HepG2 (cell line): Measurements from ENCODE around the gene SLIT3. TPM values are rescaled to one million over a fixed set of nuclear protein-coding genes. Genes with fewer than 3 reads are reported as not detected.

Experiments
- ARNT2 ChIP-seq: sonication (generic); formaldehyde crosslinking; IDR thresholded peaks from 2 replicates; pipeline ENCODE4 v1.8.0; 2022; ENCODE audit warnings: mild to moderate bottlenecking, low read depth, missing genetic modification reagents, moderate library complexity
- ATF7 ChIP-seq, 2 experiments: fragments of 450-650 bp in 1 of 2; sonication (generic) in 1 of 2; formaldehyde crosslinking in 1 of 2; IDR thresholded peaks; 2 replicates each; pipeline versions ENCODE4 v1.4.0 to v1.6.1; 2016 to 2020; ENCODE audit warnings: antibody characterized with exemption in 1 of 2, mild to moderate bottlenecking in 1 of 2, missing genetic modification reagents in 1 of 2
- DBP ChIP-seq: sonication (generic); formaldehyde crosslinking; IDR thresholded peaks from 2 replicates; pipeline ENCODE4 v1.4.0; 2020; ENCODE audit warnings: missing genetic modification reagents; ENCODE audit errors: not compliant biosample characterization
- HMGA1 ChIP-seq: sonication (generic); formaldehyde crosslinking; conservative IDR thresholded peaks from 2 replicates; pipeline ENCODE4 v1.4.0; 2020; ENCODE audit warnings: missing genetic modification reagents
- IKZF4 ChIP-seq: sonication (generic); formaldehyde crosslinking; IDR thresholded peaks from 2 replicates; pipeline ENCODE4 v1.5.1; 2020; ENCODE audit warnings: borderline replicate concordance, mild to moderate bottlenecking, low read depth, missing genetic modification reagents; ENCODE audit errors: not compliant biosample characterization
- KAT7 ChIP-seq: IDR thresholded peaks from 2 replicates; pipeline ENCODE4 v1.6.1; 2018; ENCODE audit warnings: borderline replicate concordance, missing compliant biosample characterization
- KDM5A ChIP-seq: fragments of 200-600 bp; sonication (generic); IDR thresholded peaks from 2 replicates; pipeline ENCODE4 v1.7.0; 2018; ENCODE audit warnings: antibody characterized with exemption, mild to moderate bottlenecking, low read length, borderline replicate concordance
- MZF1 ChIP-seq: sonication (generic); formaldehyde crosslinking; IDR thresholded peaks from 2 replicates; pipeline ENCODE4 v1.8.1; 2023; ENCODE audit warnings: mild to moderate bottlenecking, missing genetic modification reagents, borderline replicate concordance
- NR2F6 ChIP-seq, 2 experiments: IDR thresholded peaks; 2 replicates each; pipeline ENCODE4 v1.6.1; 2016; ENCODE audit warnings: antibody characterized with exemption in 1 of 2, mild to moderate bottlenecking in 1 of 2
- NRL ChIP-seq: sonication (generic); formaldehyde crosslinking; IDR thresholded peaks from 2 replicates; pipeline ENCODE4 v1.5.0; 2020; ENCODE audit warnings: missing genetic modification reagents, mild to moderate bottlenecking, moderate library complexity, borderline replicate concordance
- PBX3 ChIP-seq: sonication (generic); formaldehyde crosslinking; IDR thresholded peaks from 2 replicates; pipeline ENCODE4 v1.8.1; 2023; ENCODE audit warnings: missing genetic modification reagents, inconsistent platforms, borderline replicate concordance
- POGZ ChIP-seq: sonication (generic); formaldehyde crosslinking; IDR thresholded peaks from 2 replicates; pipeline ENCODE4 v1.4.0; 2020; ENCODE audit warnings: mild to moderate bottlenecking, missing genetic modification reagents
- POLR2AphosphoS2 ChIP-seq: IDR thresholded peaks from 2 replicates; pipeline ENCODE4 v1.6.1; 2011; ENCODE audit warnings: low read depth, low read length, improper control_type of control experiment
- SP5 ChIP-seq: IDR thresholded peaks from 2 replicates; pipeline ENCODE4 v1.6.1; 2016; ENCODE audit warnings: low read depth, borderline replicate concordance
- ZBTB3 ChIP-seq: sonication (generic); formaldehyde crosslinking; IDR thresholded peaks from 2 replicates; pipeline ENCODE4 v1.4.0; 2020; ENCODE audit warnings: low read depth, mild to moderate bottlenecking, moderate library complexity, missing genetic modification reagents, borderline replicate concordance
- ZBTB8A ChIP-seq: sonication (generic); formaldehyde crosslinking; IDR thresholded peaks from 2 replicates; pipeline ENCODE4 v1.4.0; 2020; ENCODE audit warnings: mild to moderate bottlenecking, low read depth, missing genetic modification reagents, borderline replicate concordance
- ZFP90 ChIP-seq: sonication (generic); formaldehyde crosslinking; IDR thresholded peaks from 2 replicates; pipeline ENCODE4 v1.8.0; 2022; ENCODE audit warnings: missing genetic modification reagents, mild to moderate bottlenecking, inconsistent platforms, borderline replicate concordance
- ZNF205 ChIP-seq: IDR thresholded peaks from 2 replicates; pipeline ENCODE4 v1.6.1; 2018; ENCODE audit warnings: missing biosample characterization, missing genetic modification reagents
- ZNF543 ChIP-seq: sonication (generic); formaldehyde crosslinking; IDR thresholded peaks from 2 replicates; pipeline ENCODE4 v1.4.0; 2020; ENCODE audit warnings: mild to moderate bottlenecking, missing genetic modification reagents
- ZNF598 ChIP-seq: sonication (generic); formaldehyde crosslinking; IDR thresholded peaks from 2 replicates; pipeline ENCODE4 v1.5.1; 2020; ENCODE audit warnings: mild to moderate bottlenecking, missing genetic modification reagents, borderline replicate concordance
- ZNF605 ChIP-seq: sonication (generic); formaldehyde crosslinking; IDR thresholded peaks from 2 replicates; pipeline ENCODE4 v1.8.0; 2022; ENCODE audit warnings: mild to moderate bottlenecking, missing genetic modification reagents
- ZNF747 ChIP-seq: sonication (generic); formaldehyde crosslinking; IDR thresholded peaks from 2 replicates; pipeline ENCODE4 v1.8.1; 2023; ENCODE audit warnings: missing genetic modification reagents, mild to moderate bottlenecking, borderline replicate concordance
- ZNF790 ChIP-seq: sonication (generic); formaldehyde crosslinking; IDR thresholded peaks from 2 replicates; pipeline ENCODE4 v1.8.0; 2022; ENCODE audit warnings: missing genetic modification reagents, mild to moderate bottlenecking, borderline replicate concordance
- ZSCAN9 ChIP-seq: IDR thresholded peaks from 2 replicates; pipeline ENCODE4 v1.6.1; 2016; ENCODE audit warnings: borderline replicate concordance
- polyA plus RNA-seq, 8 experiments: library from polyadenylated mRNA; depleted of rRNA in 3 of 8; stranded (reverse) in 7 of 8; unstranded in 1 of 8; fragments of >200 nt; fragmentation: Illumina TruSeq in 4 of 8; extraction: Trizol in 4 of 8; gene quantifications; 2 replicates each; pipeline versions ENCODE4 v1.2.1 to v1.2.3, GENCODE V29; 2011 to 2016; ENCODE audit warnings: low read depth in 4 of 8, missing spikeins in 1 of 8, mixed read lengths in 1 of 8; ENCODE audit not compliant: insufficient read depth in 1 of 8
- total RNA-seq, 5 experiments: library from RNA; depleted of rRNA; stranded (reverse); fragments of >200 nt; fragmentation: Illumina TruSeq; extraction: Trizol; gene quantifications; 2 replicates each; pipeline ENCODE4 v1.2.3, GENCODE V29; 2016; ENCODE audit warnings: low read depth in 1 of 5
- TF ChIP-seq, protein P1 (sequence below): sonication (generic); formaldehyde crosslinking; IDR thresholded peaks from 2 replicates; pipeline ENCODE4 v1.5.1; 2020; ENCODE audit warnings: mild to moderate bottlenecking, missing genetic modification reagents, moderate library complexity

Gene SLIT3
- total and polyA plus RNA-seq, 2 of the 13 experiments (the other 11 are each of a cell fraction or from before 2014, with no cell fraction given): not detected

GRCh38 chr5:168624850-168625364 is 676.0 kb downstream of the SLIT3 start (continued):
- TF ChIP-seq KAT7 (CRISPR knock-in tag): peak; percentile 22; the same call in 1 of the 2 replicates
- no peak for TF ChIP-seq ZNF790 (CRISPR knock-in tag)
- TF ChIP-seq NRL (CRISPR knock-in tag): no peak
- peak; percentile 76; the same call in 1 of the 2 replicates for TF ChIP-seq ZFP90 (CRISPR knock-in tag)
- TF ChIP-seq ZNF598: no peak
- peak; percentile 34; the same call in 1 of the 2 replicates for TF ChIP-seq KDM5A
- TF ChIP-seq MZF1 (CRISPR knock-in tag): no peak
- no peak for TF ChIP-seq IKZF4 (CRISPR knock-in tag)
- peak; percentile 41; the same call in 1 of the 2 replicates for TF ChIP-seq ZSCAN9 (CRISPR knock-in tag)
- no peak for TF ChIP-seq SP5 (CRISPR knock-in tag)
- TF ChIP-seq POGZ (CRISPR knock-in tag): peak; percentile 67
- no peak for TF ChIP-seq DBP (CRISPR knock-in tag)
- TF ChIP-seq ZNF747: no peak
- TF ChIP-seq HMGA1 (CRISPR knock-in tag): no peak
- TF ChIP-seq POLR2AphosphoS2: no peak
- TF ChIP-seq NR2F6 (IDR thresholded peaks at IDR 0.05): peak; percentile 85
- peak; percentile 75 for TF ChIP-seq NR2F6 (CRISPR knock-in tag; IDR thresholded peaks at IDR 0.05)
- TF ChIP-seq PBX3 (CRISPR knock-in tag): no peak
- TF ChIP-seq ATF7 (IDR thresholded peaks at IDR 0.05): 0 out of 2 replicates have a peak, but pooled peaks have one; percentile 36
- no peak; the same call in 1 of the 2 replicates for TF ChIP-seq ATF7 (CRISPR knock-in tag; IDR thresholded peaks at IDR 0.05)
- TF ChIP-seq ZBTB8A: no peak
- TF ChIP-seq ZBTB3 (CRISPR knock-in tag): no peak
- TF ChIP-seq ZNF605 (CRISPR knock-in tag): peak; percentile 54; the same call in 1 of the 2 replicates
- peak; percentile 71; the same call in 1 of the 2 replicates for TF ChIP-seq ZNF543 (CRISPR knock-in tag)
- TF ChIP-seq ZNF205 (CRISPR knock-in tag): peak; percentile 62; the same call in 1 of the 2 replicates
- no peak for TF ChIP-seq ARNT2 (CRISPR knock-in tag)
- TF ChIP-seq, protein P1, sequence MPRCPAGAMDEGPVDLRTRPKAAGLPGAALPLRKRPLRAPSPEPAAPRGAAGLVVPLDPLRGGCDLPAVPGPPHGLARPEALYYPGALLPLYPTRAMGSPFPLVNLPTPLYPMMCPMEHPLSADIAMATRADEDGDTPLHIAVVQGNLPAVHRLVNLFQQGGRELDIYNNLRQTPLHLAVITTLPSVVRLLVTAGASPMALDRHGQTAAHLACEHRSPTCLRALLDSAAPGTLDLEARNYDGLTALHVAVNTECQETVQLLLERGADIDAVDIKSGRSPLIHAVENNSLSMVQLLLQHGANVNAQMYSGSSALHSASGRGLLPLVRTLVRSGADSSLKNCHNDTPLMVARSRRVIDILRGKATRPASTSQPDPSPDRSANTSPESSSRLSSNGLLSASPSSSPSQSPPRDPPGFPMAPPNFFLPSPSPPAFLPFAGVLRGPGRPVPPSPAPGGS (CRISPR knock-in tag): 0 out of 2 replicates have a peak, but pooled peaks have one; percentile 33
